Lower lobe of right lung (tissue), 2 donors: ENCODE data around the gene VIM. TPM values are rescaled to one million over a fixed set of nuclear protein-coding genes. Genes with fewer than 3 reads are reported as not detected.

Source experiments
- ATAC-seq, 2 donors: fragments of 200-7000 bp; cut with Tn5 transposase; one replicate each; pipeline ENCODE4 v1.9.1; 2020 to 2022; ENCODE audit warnings: mild to moderate bottlenecking in 2 of 2, moderate library complexity in 2 of 2
- DNase-seq: peaks from one replicate; pipeline ENCODE4 v3.0.0-alpha.2; 2020
- H3K27ac ChIP-seq: fragments of 200-600 bp; one replicate; pipeline ENCODE4 v1.8.0; 2022
- H3K27me3 ChIP-seq: fragments of 200-600 bp; one replicate; pipeline ENCODE4 v1.8.0; 2022; ENCODE audit warnings: low read depth
- H3K36me3 ChIP-seq: fragments of 200-600 bp; one replicate; pipeline ENCODE4 v1.8.0; 2022; ENCODE audit warnings: mild to moderate bottlenecking
- H3K4me1 ChIP-seq: fragments of 200-600 bp; one replicate; pipeline ENCODE4 v1.8.0; 2022
- H3K4me3 ChIP-seq: fragments of 200-600 bp; one replicate; pipeline ENCODE4 v1.8.0; 2022; ENCODE audit warnings: mild to moderate bottlenecking
- H3K9me3 ChIP-seq: fragments of 200-600 bp; one replicate; pipeline ENCODE4 v1.8.0; 2022
- CTCF ChIP-seq: fragments of 200-600 bp; IDR thresholded peaks from one replicate; pipeline ENCODE4 v1.8.0; 2022; ENCODE audit warnings: antibody characterized with exemption, mild to moderate bottlenecking
- intact Hi-C: fragments of 100-400 bp; cut with DNase I; formaldehyde crosslinking; loops from one replicate; pipeline ENCODE4 v1.11.0; 2022
- total RNA-seq: library from RNA; stranded (reverse); fragmentation: NEBNext Ultra II Directional; extraction: Animal tissue kit (Norgen Biotek cat#: 25700); gene quantifications from one replicate; pipeline ENCODE4 v1.2.1, GENCODE V29; 2021
- donor health status: DM: no; HTN: yes; CAD: no; lungs with severe emphysema.

The VIM gene
- total RNA-seq, 1 donor from 2014 or later = 1,797 TPM

DNA sequence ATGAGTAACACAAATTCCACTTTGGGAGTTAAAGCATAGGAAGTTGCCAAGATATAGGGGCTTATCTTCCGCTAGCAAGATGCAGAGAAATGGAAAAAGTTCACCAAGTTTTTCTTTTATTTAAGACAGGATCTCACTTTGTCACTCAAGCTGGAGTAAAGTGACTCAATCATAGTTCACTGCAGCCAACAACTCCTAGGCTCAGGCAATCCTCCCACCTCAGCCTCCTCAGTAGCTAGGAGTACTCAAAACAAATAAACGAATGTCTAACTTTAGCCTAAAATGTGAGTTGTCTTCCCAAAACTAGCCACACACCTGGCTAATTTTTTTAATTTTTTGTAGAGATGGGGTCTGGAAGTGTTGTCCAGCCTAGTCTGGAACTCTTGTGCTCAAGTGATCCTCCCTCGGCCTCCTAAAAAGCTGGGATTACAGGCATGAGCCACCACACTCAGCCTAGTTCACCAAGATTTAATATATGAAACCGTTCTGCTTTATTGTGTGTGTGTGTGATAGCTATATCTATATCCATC, 9.9 kb downstream of the VIM start:
- Histone ChIP-seq H3K4me1 (peaks cover 43% of the 10 kb centered on the region), H3K4me3 (no peak overlapping the region), H3K27me3 (no peaks in the 10 kb centered on the region), H3K27ac (peak overlapping the region; percentile 2), H3K36me3 (peaks cover 54% of the 10 kb centered on the region), H3K9me3 (no peaks in the 10 kb centered on the region)
- intact Hi-C loops = no loop called here
- no peak for ATAC-seq
- DNase-seq = no peak
- no peak for TF ChIP-seq CTCF

- TF ChIP-seq CTCF = no peak
- H3K4me1 ChIP-seq = peaks cover 36% of the 10 kb centered on the region
- no peak overlapping the region for H3K4me3 ChIP-seq
- peak overlapping the region; percentile 26 for H3K27ac ChIP-seq
- no peaks in the 10 kb centered on the region for H3K27me3 ChIP-seq
- ATAC-seq (peak; percentile 41 to 58), DNase-seq (no peak)
- no peaks in the 10 kb centered on the region for H3K9me3 ChIP-seq
- intact Hi-C loops = no loop called here
- peaks cover 47% of the 10 kb centered on the region for H3K36me3 ChIP-seq
These were observed 10.6 kb downstream of the VIM start for GRCh38 chr10:17238445-17239291.

- Histone ChIP-seq H3K27ac (no peak overlapping the region), H3K36me3 (peaks cover 38% of the 10 kb centered on the region), H3K27me3 (no peaks in the 10 kb centered on the region), H3K4me3 (no peak overlapping the region), H3K4me1 (peaks cover 27% of the 10 kb centered on the region), H3K9me3 (no peaks in the 10 kb centered on the region)
- peak in 1 of 2 donors; percentile 19 for ATAC-seq
- DNase-seq = no peak
- TF ChIP-seq CTCF = no peak
- intact Hi-C loops = no loop called here
These were observed 11.5 kb downstream of the VIM start for GRCh38 chr10:17239345-17240085.

DNA sequence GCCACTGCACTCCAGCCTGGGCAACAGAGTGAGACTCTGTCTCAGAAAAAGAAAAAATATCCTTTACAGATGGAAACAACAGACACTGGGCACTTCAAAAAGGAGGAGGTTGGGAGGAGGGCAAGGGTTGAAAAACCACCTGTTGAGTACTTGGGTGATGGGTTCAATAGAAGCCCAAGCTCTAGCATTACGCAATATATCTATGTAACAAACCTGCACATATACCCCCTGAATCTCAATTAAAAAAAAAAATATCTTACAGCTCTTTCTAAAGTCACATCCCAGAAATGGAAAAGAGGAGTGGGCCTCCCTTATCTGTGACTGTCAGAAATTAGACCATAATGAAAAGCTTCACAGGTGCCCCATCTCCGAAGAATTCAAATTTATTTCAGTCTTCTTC, 12.1 kb downstream of the VIM start:
- intact Hi-C loops = no loop called here
- TF ChIP-seq CTCF = no peak
- no peak for DNase-seq

DNA sequence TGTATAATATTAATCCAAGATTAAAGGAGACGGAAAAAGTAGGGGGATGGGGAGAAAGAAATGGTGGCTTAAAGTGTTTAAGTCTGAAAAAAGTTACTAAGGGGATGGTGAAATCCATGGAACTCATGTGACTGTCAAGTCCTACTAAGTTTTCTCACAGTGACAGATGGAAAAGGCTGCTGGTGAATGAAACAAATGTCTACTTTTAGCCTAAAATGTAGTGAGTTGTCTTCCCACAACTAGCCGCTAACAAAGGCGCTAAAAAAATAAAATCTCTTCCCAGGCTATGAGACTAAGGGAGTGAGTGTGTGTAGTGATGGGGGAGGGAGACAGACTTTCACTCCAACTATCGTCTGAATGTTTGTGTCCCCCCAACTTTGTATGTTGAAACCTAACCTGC, 12.6 kb downstream of the VIM start:
- no peak overlapping the region for H3K27ac ChIP-seq
- no peak for DNase-seq
- no peaks in the 10 kb centered on the region for H3K9me3 ChIP-seq
- H3K4me1 ChIP-seq = peaks cover 16% of the 10 kb centered on the region
- no peak for TF ChIP-seq CTCF
- H3K4me3 ChIP-seq = no peak overlapping the region
- intact Hi-C loops = no loop called here
- peaks cover 27% of the 10 kb centered on the region for H3K36me3 ChIP-seq
- no peak for ATAC-seq
- no peaks in the 10 kb centered on the region for H3K27me3 ChIP-seq

More for the DNA sequence above, 12.1 kb downstream of the VIM start:
- Histone ChIP-seq H3K36me3 (peaks cover 33% of the 10 kb centered on the region), H3K9me3 (no peaks in the 10 kb centered on the region), H3K27ac (no peak overlapping the region), H3K27me3 (no peaks in the 10 kb centered on the region), H3K4me3 (no peak overlapping the region), H3K4me1 (peaks cover 21% of the 10 kb centered on the region)
- no peak for ATAC-seq
